GM18520 (cell line): Measurements from ENCODE around the gene RASSF1.
A peak's percentile ranks its signal among the peaks of the same experiment; 100 is the strongest.

ENCODE experiments used
- ATAC-seq: cut with Tn5 transposase; IDR thresholded peaks from one replicate; pipeline ENCODE4 v1.9.1; 2021; ENCODE audit not compliant: unreplicated experiment

Gene RASSF1

GRCh38 chr3:50302095-50303012 is 38.3 kb downstream of the RASSF1 start:
- no peak for ATAC-seq

- no peak for ATAC-seq
Measured at GRCh38 chr3:50300681-50301254, 39.9 kb downstream of the RASSF1 start.

GRCh38 chr3:50299929-50300680 is 40.5 kb downstream of the RASSF1 start:
- ATAC-seq: no peak

- ATAC-seq: no peak
Measured at GRCh38 chr3:50299638-50299928, 41.1 kb downstream of the RASSF1 start.

- peak; percentile 72 for ATAC-seq
Measured at GRCh38 chr3:50298836-50299637, 41.6 kb downstream of the RASSF1 start, which contains the start of the genes HYAL3 and NAA80. Gene HYAL3 (minus strand): TSS chr3:50299405. CDS start chr3:50295602, 3,803 bp downstream. Gene NAA80 (minus strand): TSS chr3:50299405. CDS start chr3:50297463, 1,942 bp downstream.

- no peak for ATAC-seq
Measured at GRCh38 chr3:50297896-50298725, 42.5 kb downstream of the RASSF1 start.

- no peak for ATAC-seq
Measured at GRCh38 chr3:50297384-50297775, 43.3 kb downstream of the RASSF1 start.

- ATAC-seq: no peak
Measured at GRCh38 chr3:50296721-50297383, 43.8 kb downstream of the RASSF1 start.

GRCh38 chr3:50295553-50296431 is 44.8 kb downstream of the RASSF1 start:
- ATAC-seq: no peak

- no peak for ATAC-seq
Measured at GRCh38 chr3:50294492-50295403, 45.9 kb downstream of the RASSF1 start.

GRCh38 chr3:50294089-50294488 is 46.5 kb downstream of the RASSF1 start:
- ATAC-seq: no peak

- no peak for ATAC-seq
Measured at GRCh38 chr3:50293079-50293801, 47.4 kb downstream of the RASSF1 start.

GRCh38 chr3:50292159-50293078 is 48.2 kb downstream of the RASSF1 start, which contains the start of gene IFRD2:
Gene IFRD2 (minus strand): TSS chr3:50292429. CDS start chr3:50292274, 155 bp downstream.
- peak; percentile 93 for ATAC-seq

- ATAC-seq: no peak
Measured at GRCh38 chr3:50290161-50290641, 50.4 kb downstream of the RASSF1 start.

GRCh38 chr3:50289130-50289529 is 51.5 kb downstream of the RASSF1 start:
- ATAC-seq: no peak
